GM12875 (cell line): ENCODE data around the gene ETV7.

Source experiments
- H3K4me3 ChIP-seq: one replicate; pipeline ENCODE4 v1.5.1; 2011; ENCODE audit warnings: low read depth, low read length, control low read depth
- TF ChIP-seq, protein P1 (sequence below): IDR thresholded peaks from 2 replicates; pipeline ENCODE4 v1.5.1; 2011; ENCODE audit warnings: low read depth, mild to moderate bottlenecking, control low read depth, inconsistent platforms, low read length, moderate library complexity, borderline replicate concordance; ENCODE audit not compliant: insufficient read depth

The ETV7 gene

GRCh38 chr6:36319821-36320220, 67.6 kb downstream of the ETV7 start:
- H3K4me3 ChIP-seq: no peak overlapping the region
- TF ChIP-seq, protein P1, sequence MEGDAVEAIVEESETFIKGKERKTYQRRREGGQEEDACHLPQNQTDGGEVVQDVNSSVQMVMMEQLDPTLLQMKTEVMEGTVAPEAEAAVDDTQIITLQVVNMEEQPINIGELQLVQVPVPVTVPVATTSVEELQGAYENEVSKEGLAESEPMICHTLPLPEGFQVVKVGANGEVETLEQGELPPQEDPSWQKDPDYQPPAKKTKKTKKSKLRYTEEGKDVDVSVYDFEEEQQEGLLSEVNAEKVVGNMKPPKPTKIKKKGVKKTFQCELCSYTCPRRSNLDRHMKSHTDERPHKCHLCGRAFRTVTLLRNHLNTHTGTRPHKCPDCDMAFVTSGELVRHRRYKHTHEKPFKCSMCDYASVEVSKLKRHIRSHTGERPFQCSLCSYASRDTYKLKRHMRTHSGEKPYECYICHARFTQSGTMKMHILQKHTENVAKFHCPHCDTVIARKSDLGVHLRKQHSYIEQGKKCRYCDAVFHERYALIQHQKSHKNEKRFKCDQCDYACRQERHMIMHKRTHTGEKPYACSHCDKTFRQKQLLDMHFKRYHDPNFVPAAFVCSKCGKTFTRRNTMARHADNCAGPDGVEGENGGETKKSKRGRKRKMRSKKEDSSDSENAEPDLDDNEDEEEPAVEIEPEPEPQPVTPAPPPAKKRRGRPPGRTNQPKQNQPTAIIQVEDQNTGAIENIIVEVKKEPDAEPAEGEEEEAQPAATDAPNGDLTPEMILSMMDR: no peak

DNA sequence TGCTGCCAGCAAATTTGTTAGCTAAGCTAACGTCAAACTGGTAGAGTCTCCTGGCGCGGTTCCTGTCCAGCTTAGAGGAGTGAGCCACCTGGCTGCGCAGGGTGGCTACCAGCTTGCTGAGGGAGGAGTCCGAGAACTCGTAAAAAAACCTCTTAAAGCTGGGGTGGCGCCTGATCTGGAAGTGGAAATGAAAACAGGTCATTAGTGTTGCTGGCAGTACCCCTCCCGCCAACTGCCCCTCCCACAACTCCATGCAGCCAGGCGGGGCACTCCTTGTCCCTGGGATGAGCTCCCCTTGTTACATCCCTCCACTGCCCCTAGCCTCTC, 68.1 kb downstream of the ETV7 start:
- TF ChIP-seq, protein P1: no peak
- H3K4me3 ChIP-seq: no peak overlapping the region

- TF ChIP-seq, protein P1: no peak
- H3K4me3 ChIP-seq: no peak overlapping the region
Observed at GRCh38 chr6:36318690-36319435, 68.6 kb downstream of the ETV7 start.

GRCh38 chr6:36317623-36318022, 69.8 kb downstream of the ETV7 start:
- no peak overlapping the region for H3K4me3 ChIP-seq
- TF ChIP-seq, protein P1: no peak
